GM21717 (cell line): ENCODE results near the gene SCN3A.

ENCODE experiments used
- ATAC-seq: cut with Tn5 transposase; IDR thresholded peaks from one replicate; pipeline ENCODE4 v1.9.1; 2021; ENCODE audit warnings: mild to moderate bottlenecking, moderate library complexity; ENCODE audit not compliant: unreplicated experiment

The SCN3A gene

GRCh38 chr2:165113414-165113813, 90.4 kb downstream of the SCN3A start:
- ATAC-seq = no peak

- ATAC-seq = no peak
Observed at GRCh38 chr2:165112789-165113188, 91.1 kb downstream of the SCN3A start.

DNA sequence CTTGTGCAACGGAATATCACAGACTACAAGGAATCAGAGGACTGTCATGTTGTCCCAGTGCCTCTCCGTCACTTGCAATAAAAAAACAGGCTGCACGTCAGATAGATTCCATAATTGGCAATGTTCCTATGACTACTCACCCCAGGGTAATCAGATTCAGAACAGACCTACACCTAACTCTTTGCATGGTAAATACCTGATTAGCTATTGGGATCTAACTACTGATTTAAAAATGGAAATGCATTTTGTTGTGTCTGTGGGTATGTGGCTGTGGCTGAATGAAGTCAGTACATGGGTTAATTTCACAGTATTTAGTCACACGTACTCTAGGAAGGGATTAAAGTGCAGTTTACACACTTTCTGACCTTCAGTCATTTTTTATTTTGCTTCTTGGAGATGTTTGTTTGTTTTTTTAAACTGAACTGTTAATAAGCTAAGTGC, 91.7 kb downstream of the SCN3A start:
- no peak for ATAC-seq

DNA sequence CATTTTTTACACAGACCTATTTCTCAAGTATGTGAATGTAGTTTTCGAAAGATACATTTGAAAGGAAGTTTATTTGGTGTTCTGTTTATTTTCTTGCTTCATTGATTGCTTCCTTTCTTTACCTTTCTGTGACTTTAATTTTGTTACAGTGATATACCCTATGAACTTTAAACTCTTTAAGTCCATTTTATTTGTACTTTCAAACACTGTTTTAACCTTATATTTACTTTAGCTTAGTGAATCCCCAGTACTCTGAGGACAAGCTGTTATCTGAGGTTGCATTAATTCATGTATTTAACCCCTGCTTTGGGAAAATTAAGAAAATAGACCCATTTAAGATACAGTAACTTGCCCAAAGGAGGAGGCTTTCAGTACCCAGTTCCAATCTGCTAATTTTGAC, 93.5 kb downstream of the SCN3A start:
- no peak for ATAC-seq

DNA sequence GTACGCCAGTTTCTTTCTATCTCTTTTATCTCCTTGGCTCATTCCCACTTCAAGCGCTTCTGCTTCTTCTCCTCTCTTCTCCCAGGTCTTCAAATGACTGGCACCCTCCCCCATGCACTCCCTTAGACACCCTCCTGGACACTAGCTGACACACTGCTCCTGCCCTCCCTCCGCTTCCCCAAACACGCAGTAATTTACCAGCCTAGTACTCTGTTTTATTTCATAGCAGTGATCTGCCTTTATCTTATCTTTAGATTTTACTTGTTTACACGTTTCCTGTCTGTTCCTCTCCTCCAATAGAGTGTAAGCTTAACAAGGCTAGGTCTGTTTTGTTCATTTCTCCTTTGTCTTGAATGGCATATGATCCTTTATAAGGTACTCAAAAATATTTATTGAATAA, 93.9 kb downstream of the SCN3A start:
- no peak for ATAC-seq

DNA sequence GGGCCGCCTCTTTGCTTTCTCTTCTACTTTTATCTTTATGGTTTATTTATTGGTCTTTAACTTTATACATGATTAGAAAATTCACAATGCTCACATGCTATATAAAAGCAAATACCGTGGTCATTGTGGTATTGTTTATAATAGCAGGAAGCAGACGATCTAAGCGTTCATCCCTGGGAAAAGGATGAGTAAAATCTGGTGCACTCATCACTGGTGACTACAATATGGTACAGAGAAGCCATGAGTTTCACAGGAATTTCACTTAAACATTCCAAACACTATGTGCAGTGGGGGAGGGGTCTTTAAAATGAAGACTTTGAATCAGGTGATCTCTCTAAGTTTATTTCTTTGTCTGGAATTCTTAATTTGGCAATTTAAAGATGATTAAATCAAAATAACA, 97.9 kb downstream of the SCN3A start:
- ATAC-seq = no peak

- no peak for ATAC-seq
Observed at GRCh38 chr2:165087933-165088901, 115.6 kb downstream of the SCN3A start.

- ATAC-seq = no peak
Observed at GRCh38 chr2:165086337-165086736, 117.5 kb downstream of the SCN3A start.

- ATAC-seq = no peak
Observed at GRCh38 chr2:165083326-165083725, 120.5 kb downstream of the SCN3A start.

DNA sequence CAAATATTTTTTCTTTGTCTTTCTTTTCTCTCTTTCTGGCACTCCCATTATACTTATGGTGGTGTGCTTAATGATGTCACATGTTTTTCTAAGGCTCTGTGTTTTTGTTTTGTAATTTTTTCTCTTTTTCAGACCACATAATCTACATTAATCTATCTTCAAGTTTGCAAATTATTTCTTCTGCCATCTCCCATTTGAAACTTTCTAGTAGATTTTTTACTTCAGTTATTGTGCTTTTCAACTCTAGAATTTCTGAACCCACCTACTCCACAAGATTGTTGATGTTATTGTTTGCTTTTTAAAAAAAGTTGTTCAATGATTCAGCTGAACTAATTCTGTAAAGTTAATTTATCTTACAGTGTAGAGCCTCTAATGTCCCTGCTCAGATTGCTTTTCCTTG, 121.4 kb downstream of the SCN3A start:
- ATAC-seq = no peak

GRCh38 chr2:165081276-165081675, 122.6 kb downstream of the SCN3A start:
- ATAC-seq = no peak

DNA sequence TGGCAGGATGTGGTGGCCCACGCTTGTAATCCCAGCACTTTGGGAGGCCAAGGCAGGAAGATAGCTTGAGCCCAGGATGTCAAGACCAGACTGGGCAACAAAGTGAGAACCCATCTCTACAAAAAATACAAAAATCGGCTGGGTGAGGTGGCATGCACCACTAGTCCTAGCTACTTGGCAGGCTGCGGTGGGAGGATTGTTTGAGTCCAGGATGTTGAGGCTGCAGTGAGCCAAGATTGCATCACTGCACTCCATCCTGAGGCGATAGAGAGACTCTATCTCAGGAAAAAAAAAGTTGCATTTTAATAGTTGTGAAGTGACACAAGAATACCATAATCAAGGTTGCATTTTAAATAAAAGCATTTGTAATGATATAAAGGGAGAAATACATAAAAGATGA, 124.4 kb downstream of the SCN3A start:
- no peak for ATAC-seq

DNA sequence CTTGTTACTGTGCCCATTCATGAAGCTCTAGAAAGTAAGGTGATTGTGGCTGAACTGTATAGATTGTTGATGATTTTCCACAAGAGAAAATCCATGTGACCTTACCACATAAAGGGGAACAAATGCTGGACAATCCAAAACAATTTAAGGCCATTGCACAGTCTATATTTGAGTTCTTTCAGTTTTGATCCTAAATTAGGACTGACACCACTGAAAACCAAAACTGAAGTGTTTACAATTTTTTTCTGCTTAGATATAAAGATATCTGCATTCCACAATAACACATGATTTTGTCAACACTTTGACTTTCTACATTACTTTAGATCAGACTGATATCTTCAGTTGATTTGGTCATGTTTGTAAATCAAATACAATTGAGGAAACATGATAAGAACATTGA, 124.9 kb downstream of the SCN3A start:
- ATAC-seq = no peak

GRCh38 chr2:165074884-165075283, 129.0 kb downstream of the SCN3A start:
- ATAC-seq = no peak

GRCh38 chr2:165074323-165074722, 129.5 kb downstream of the SCN3A start:
- no peak for ATAC-seq

GRCh38 chr2:165070076-165070475, 133.8 kb downstream of the SCN3A start:
- ATAC-seq = no peak

DNA sequence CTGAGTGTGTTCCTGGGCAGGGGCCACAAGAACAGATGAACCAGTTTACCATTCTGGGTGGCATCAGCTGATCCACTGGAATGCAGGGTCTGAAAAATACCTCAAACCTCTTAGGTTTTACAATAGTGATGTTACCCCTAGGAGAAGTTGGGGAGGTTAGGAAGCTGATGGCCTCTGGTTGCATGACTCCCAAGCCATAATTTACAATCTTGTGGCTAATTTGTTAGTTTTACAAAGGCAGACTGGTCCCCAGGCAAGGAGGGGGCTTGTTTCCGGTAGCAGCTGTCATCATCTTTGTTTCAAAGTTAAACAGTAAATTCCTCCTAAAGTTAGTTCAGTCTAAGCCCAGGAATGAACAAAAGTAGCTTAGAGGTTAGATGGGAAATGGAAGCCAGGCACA, 134.7 kb downstream of the SCN3A start:
- ATAC-seq = no peak

GRCh38 chr2:165068487-165068757, 135.4 kb downstream of the SCN3A start:
- ATAC-seq = no peak

- no peak for ATAC-seq
Observed at GRCh38 chr2:165067643-165068486, 136.0 kb downstream of the SCN3A start.

GRCh38 chr2:165064743-165065142, 139.1 kb downstream of the SCN3A start:
- no peak for ATAC-seq

GRCh38 chr2:165060411-165060810, 143.4 kb downstream of the SCN3A start:
- no peak for ATAC-seq
